Lower leg skin (tissue), 4 donors: ENCODE results near the gene ERMN. TPM values are rescaled to one million over a fixed set of nuclear protein-coding genes. Genes with fewer than 3 reads are reported as not detected.

Experiments
- DNase-seq, 2 donors: peaks; one replicate each; pipeline ENCODE4 v3.0.0-alpha.2; 2019; ENCODE audit warnings: low spot score in 2 of 2
- H3K4me3 ChIP-seq: fragments of 200-600 bp; sonication (generic); 2 replicates; pipeline ENCODE4 v1.5.1; 2017; ENCODE audit warnings: mild to moderate bottlenecking, low read depth; ENCODE audit not compliant: poor library complexity, severe bottlenecking
- POLR2A ChIP-seq, 2 donors: fragments of 450-650 bp; IDR thresholded peaks; one replicate each; pipeline ENCODE4 v1.6.1; 2016 to 2017; ENCODE audit warnings: antibody characterized with exemption in 2 of 2, mild to moderate bottlenecking in 1 of 2, moderate library complexity in 1 of 2
- WGBS, 2 donors: methylation state at CpG; one replicate each; pipeline ENCODE4 v1.1.5; 2018; 5-methylcytosine and 5-hydroxymethylcytosine counted together
- intact Hi-C: fragments of 100-400 bp; cut with DNase I; formaldehyde crosslinking; loops from one replicate; pipeline ENCODE4 v1.15.0; 2023; ENCODE audit warnings: low total_unique reads
- total RNA-seq, 4 donors: library from RNA; depleted of rRNA; stranded (reverse); fragments of >200 nt; gene quantifications; one replicate each; pipeline ENCODE4 v1.1.0, GENCODE V29; 2016
- TF ChIP-seq, protein P1 (sequence below), 3 donors: fragments of 450-650 bp; IDR thresholded peaks; one replicate each; pipeline ENCODE4 v1.5.1; 2016; ENCODE audit warnings: antibody characterized with exemption in 3 of 3, mild to moderate bottlenecking in 3 of 3, moderate library complexity in 2 of 3

Gene ERMN
- total RNA-seq, 4 donors from 2014 or later, result 0.65 TPM; not detected in 3

DNA sequence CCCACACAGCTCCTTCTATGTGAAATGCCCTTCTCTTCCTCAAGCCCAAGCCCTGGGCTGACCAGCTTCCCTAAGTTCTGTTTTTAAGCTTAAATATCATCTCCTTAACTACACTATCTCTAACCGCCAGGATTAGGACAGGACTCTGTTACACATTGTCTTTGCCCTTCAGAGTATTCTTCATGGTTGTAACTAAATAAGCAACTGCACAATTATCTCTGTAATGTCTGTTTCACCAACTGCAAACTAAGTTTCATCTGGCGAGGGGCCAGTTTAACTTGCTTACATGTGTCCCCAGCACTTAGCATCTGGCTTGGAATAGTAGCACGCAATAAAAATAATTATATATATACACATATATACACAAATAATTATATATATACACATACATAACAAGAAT lies 1.1 kb upstream of the ERMN start:
- WGBS, 2 donors, result 73 to 84% methylated on average over 3 of the region's 3 CpGs
- intact Hi-C loops, result no loop called here
- no peak for TF ChIP-seq POLR2A (IDR thresholded peaks at IDR 0.05)
- TF ChIP-seq, protein P1, sequence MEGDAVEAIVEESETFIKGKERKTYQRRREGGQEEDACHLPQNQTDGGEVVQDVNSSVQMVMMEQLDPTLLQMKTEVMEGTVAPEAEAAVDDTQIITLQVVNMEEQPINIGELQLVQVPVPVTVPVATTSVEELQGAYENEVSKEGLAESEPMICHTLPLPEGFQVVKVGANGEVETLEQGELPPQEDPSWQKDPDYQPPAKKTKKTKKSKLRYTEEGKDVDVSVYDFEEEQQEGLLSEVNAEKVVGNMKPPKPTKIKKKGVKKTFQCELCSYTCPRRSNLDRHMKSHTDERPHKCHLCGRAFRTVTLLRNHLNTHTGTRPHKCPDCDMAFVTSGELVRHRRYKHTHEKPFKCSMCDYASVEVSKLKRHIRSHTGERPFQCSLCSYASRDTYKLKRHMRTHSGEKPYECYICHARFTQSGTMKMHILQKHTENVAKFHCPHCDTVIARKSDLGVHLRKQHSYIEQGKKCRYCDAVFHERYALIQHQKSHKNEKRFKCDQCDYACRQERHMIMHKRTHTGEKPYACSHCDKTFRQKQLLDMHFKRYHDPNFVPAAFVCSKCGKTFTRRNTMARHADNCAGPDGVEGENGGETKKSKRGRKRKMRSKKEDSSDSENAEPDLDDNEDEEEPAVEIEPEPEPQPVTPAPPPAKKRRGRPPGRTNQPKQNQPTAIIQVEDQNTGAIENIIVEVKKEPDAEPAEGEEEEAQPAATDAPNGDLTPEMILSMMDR (IDR thresholded peaks at IDR 0.05), result no peak
- no peak overlapping the region for H3K4me3 ChIP-seq
- no peak for DNase-seq

DNA sequence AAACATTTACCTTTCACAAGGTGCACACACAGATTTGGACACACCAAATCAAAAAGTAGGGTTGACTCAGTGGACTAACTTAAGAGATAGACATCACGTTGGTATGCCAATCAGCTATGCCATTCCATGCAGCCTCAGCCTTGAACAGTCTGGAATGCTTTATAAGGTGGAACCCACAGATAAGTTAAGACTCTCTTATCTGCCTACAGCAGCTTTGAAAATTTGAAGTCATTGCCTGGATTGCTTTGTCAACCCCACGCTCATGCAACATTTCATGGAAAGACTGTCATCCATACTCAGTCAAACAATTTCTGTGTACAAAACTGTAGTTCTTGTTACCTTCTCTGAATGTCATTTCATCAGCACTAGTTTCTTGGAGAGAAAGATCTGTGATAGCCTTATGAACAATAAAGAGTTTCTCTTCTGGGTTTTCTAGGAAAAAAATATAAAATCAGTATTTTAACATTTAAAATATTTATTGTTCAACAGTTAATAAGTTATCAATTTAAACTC lies 1.2 kb downstream of the ERMN start:
- no peak for DNase-seq
- TF ChIP-seq, protein P1 (IDR thresholded peaks at IDR 0.05), result no peak
- no peak for TF ChIP-seq POLR2A (IDR thresholded peaks at IDR 0.05)
- WGBS, 2 donors, result 88 to 98% methylated on average over 2 of the region's 2 CpGs
- intact Hi-C loops, result no loop called here
- no peak overlapping the region for H3K4me3 ChIP-seq

DNA sequence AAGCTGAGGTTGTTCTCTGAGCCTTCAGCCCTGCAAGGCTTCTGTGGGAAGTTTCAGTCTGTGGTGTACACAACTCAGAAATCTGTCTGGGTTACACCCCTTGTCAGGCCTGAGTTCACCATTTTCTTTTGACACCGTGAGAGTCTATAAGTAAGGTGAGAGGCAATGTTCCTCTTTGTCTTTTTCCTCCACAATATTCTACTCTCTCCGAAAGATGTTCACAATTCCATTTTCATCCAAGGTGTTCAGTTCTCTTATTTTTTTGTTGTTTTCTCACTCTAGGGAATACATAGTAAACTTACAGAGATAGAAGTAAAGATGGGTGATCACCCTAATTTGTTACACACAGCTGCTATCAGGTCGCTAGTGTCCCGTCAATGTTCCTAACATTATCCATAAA lies 3.2 kb downstream of the ERMN start:
- 90 to 94% methylated on average over 4 of the region's 4 CpGs for WGBS, 2 donors
- H3K4me3 ChIP-seq, result no peak overlapping the region
- TF ChIP-seq, protein P1 (IDR thresholded peaks at IDR 0.05), result no peak
- intact Hi-C loops, result no loop called here
- DNase-seq, result no peak

DNA sequence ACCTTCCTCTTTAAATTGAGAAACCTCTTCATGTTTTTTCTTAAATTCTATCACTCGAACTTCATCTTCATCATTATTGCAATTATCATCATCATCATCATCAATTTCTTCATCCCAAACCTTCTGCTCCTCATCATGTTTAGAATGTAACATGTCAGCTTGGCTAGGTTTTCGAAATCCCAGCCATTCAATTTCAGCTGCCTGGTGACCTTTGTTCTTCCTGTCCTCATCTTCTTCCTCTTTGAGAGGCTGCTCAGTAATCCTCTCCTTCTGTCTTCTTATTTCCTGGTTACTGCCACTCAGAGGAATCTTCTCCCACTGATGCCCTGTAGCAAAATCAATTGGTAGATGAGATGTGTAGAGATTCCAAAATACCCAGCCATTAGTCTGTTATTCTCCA lies 4.2 kb downstream of the ERMN start:
- 70 to 78% methylated on average over 2 of the region's 2 CpGs for WGBS, 2 donors
- no peak for DNase-seq
- intact Hi-C loops, result no loop called here

DNA sequence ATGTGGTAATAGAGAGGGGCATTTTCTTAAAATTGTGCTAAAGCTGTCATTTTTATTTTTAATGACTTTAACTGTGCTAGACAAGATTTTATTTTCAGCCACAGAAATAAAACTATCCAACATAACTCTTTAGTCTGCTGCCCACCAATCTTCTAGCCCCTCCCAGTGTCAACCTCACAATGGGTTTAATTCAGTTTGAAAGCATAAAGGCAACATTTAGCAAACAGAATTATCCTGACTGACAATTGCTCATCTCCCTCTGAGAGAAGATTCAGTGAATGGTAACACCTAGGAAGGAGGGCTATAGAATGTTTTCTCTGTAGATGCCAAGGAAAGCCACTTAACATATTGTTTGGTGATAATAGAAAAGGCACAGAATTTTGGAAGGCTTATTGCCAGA lies 5.2 kb downstream of the ERMN start:
- intact Hi-C loops, result no loop called here
- TF ChIP-seq, protein P1 (IDR thresholded peaks at IDR 0.05), result no peak
- no peak for TF ChIP-seq POLR2A (IDR thresholded peaks at IDR 0.05)
- H3K4me3 ChIP-seq, result no peak overlapping the region
- no peak for DNase-seq

More for the DNA sequence above, 4.2 kb downstream of the ERMN start:
- no peak overlapping the region for H3K4me3 ChIP-seq
- no peak for TF ChIP-seq POLR2A (IDR thresholded peaks at IDR 0.05)
- TF ChIP-seq, protein P1 (IDR thresholded peaks at IDR 0.05), result no peak

DNA sequence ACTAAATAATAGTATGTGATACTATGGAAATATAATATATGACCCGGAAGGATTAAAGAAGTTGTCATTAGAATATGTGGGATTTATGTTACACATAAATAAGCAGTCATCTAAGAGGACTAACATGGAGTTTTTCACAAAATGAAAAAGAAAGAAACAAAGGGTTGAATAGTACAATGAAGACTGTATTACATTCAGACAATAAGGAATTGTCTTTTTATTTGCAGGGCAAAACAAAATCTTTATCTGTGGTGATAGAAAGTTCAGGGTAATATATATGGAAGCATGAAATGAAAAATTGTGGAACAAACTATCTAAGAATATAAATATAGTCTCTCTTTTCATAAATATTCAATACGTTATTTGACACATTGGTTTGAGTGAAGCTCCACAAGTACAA lies 5.8 kb downstream of the ERMN start:
- TF ChIP-seq, protein P1 (IDR thresholded peaks at IDR 0.05), result no peak
- TF ChIP-seq POLR2A (IDR thresholded peaks at IDR 0.05), result no peak
- intact Hi-C loops, result no loop called here
- no peak overlapping the region for H3K4me3 ChIP-seq
- no peak for DNase-seq
- 82 to 89% methylated on average over 2 of the region's 2 CpGs for WGBS, 2 donors
